ENCODE results near the gene TUNAR. TPM values are rescaled to one million over a fixed set of nuclear protein-coding genes. Genes with fewer than 3 reads are reported as not detected.

Gene TUNAR
- total RNA-seq, 1 donor from 2014 or later, result 4.6 TPM

GRCh38 chr14:95875831-95876760, 536 bp upstream of the TUNAR start:
- no peaks in the 10 kb centered on the region for H3K9me3 Mint-ChIP-seq (ENCODE audit: low read depth)
- TF ChIP-seq, protein P1, sequence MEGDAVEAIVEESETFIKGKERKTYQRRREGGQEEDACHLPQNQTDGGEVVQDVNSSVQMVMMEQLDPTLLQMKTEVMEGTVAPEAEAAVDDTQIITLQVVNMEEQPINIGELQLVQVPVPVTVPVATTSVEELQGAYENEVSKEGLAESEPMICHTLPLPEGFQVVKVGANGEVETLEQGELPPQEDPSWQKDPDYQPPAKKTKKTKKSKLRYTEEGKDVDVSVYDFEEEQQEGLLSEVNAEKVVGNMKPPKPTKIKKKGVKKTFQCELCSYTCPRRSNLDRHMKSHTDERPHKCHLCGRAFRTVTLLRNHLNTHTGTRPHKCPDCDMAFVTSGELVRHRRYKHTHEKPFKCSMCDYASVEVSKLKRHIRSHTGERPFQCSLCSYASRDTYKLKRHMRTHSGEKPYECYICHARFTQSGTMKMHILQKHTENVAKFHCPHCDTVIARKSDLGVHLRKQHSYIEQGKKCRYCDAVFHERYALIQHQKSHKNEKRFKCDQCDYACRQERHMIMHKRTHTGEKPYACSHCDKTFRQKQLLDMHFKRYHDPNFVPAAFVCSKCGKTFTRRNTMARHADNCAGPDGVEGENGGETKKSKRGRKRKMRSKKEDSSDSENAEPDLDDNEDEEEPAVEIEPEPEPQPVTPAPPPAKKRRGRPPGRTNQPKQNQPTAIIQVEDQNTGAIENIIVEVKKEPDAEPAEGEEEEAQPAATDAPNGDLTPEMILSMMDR (IDR thresholded peaks at IDR 0.05; ENCODE audit: unreplicated experiment), result peak; percentile 21
- H3K27me3 Mint-ChIP-seq, result peaks cover 51% of the 10 kb centered on the region
- peak; percentile 20 for DNase-seq (ENCODE audit: low spot score, unreplicated experiment)
- peaks cover 16% of the 10 kb centered on the region for H3K4me1 Mint-ChIP-seq (ENCODE audit: low read depth)
- H3K27ac Mint-ChIP-seq, result no peak overlapping the region
- H3K36me3 Mint-ChIP-seq (ENCODE audit: insufficient read depth), result no peaks in the 10 kb centered on the region
- H3K4me3 Mint-ChIP-seq (ENCODE audit: low read depth), result peak overlapping the region; percentile 74

- TF ChIP-seq, protein P1 (IDR thresholded peaks at IDR 0.05; ENCODE audit: unreplicated experiment), result no peak
- Mint-ChIP-seq H3K4me3 (ENCODE audit: low read depth) (peak overlapping the region; percentile 69), H3K27ac (peak overlapping the region; percentile 4), H3K4me1 (ENCODE audit: low read depth) (peaks cover 16% of the 10 kb centered on the region), H3K9me3 (ENCODE audit: low read depth) (no peaks in the 10 kb centered on the region), H3K27me3 (peaks cover 51% of the 10 kb centered on the region), H3K36me3 (ENCODE audit: insufficient read depth) (no peaks in the 10 kb centered on the region)
- DNase-seq (ENCODE audit: low spot score, unreplicated experiment), result no peak
Measured at GRCh38 chr14:95877633-95878032, 1.0 kb downstream of the TUNAR start.

DNA sequence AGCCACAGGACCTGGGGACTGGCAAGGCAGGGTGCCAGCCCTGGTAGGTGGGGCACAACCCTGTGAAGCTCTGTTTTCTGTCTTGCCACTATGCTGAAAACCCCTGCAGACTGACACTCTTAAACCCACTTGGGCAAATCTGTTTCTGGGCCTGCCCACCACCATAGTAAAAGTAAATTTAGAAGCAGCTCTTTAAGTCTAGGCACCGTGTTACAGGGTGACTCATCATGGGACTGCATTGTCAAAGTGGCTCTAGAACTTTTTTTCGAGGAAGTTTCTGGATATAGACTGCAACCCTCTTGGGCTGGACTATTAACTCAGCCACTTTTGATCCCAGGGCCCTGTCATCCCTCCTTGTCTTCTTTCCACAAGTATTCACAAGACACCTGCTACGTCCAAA, 7.7 kb downstream of the TUNAR start:
- no peaks in the 10 kb centered on the region for H3K36me3 Mint-ChIP-seq (ENCODE audit: insufficient read depth)
- no peak for DNase-seq (ENCODE audit: low spot score, unreplicated experiment)
- no peaks in the 10 kb centered on the region for H3K4me1 Mint-ChIP-seq (ENCODE audit: low read depth)

DNA sequence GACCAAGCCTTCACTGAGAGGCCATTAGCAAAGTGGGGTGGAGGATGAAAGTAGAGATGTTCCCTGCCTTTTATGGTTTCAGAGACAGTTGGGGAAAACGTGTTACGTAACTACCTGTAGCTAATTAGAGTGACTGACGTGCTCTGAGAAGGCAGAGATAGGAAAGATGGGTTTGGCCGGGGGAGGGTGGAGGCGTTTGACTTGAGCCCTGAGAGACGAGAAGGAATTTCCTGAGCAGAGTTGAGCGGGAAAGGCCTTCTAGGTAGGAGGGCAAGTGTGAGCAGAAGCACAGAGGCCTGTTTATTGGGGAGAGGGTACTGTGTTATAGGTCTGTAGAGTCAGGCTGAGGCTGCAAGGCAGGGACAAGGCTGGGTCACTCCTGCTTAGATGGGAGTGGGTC, 8.6 kb downstream of the TUNAR start:
- H3K9me3 Mint-ChIP-seq (ENCODE audit: low read depth), result no peaks in the 10 kb centered on the region
- H3K27ac Mint-ChIP-seq, result peak overlapping the region; percentile 23
- H3K27me3 Mint-ChIP-seq, result peaks cover 15% of the 10 kb centered on the region
- H3K36me3 Mint-ChIP-seq (ENCODE audit: insufficient read depth), result no peaks in the 10 kb centered on the region
- H3K4me1 Mint-ChIP-seq (ENCODE audit: low read depth), result no peaks in the 10 kb centered on the region
- DNase-seq (ENCODE audit: low spot score, unreplicated experiment), result no peak
- no peak overlapping the region for H3K4me3 Mint-ChIP-seq (ENCODE audit: low read depth)
- TF ChIP-seq, protein P1 (IDR thresholded peaks at IDR 0.05; ENCODE audit: unreplicated experiment), result no peak

More for the DNA sequence above, 7.7 kb downstream of the TUNAR start:
- TF ChIP-seq, protein P1 (IDR thresholded peaks at IDR 0.05; ENCODE audit: unreplicated experiment), result no peak
- Mint-ChIP-seq H3K4me3 (ENCODE audit: low read depth) (no peak overlapping the region), H3K9me3 (ENCODE audit: low read depth) (no peaks in the 10 kb centered on the region), H3K27ac (no peak overlapping the region), H3K27me3 (peaks cover 16% of the 10 kb centered on the region)

DNA sequence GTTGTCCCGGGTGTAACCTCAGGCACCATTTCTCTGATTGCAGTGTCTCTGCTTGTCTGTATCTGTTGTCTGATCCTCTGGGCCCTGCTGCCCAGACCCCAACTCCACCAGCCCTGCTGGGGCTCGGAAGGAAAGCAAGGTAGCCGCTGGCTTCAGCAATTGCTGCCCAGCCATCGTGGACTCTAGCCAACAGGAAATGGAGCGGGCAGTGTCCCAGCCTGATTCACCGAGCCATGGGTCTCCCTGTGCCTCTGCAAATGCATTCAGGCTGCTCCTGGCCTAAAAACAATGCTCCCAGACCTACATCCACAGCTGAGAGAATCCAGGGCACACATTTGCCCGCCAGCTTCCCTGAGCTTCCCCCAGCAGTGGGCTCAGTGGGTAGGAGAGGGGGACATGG, 9.2 kb downstream of the TUNAR start:
- Mint-ChIP-seq H3K4me3 (ENCODE audit: low read depth) (no peak overlapping the region), H3K36me3 (ENCODE audit: insufficient read depth) (no peaks in the 10 kb centered on the region), H3K27ac (no peak overlapping the region), H3K9me3 (ENCODE audit: low read depth) (no peaks in the 10 kb centered on the region), H3K4me1 (ENCODE audit: low read depth) (no peaks in the 10 kb centered on the region), H3K27me3 (peaks cover 11% of the 10 kb centered on the region)
- DNase-seq (ENCODE audit: low spot score, unreplicated experiment), result no peak
- TF ChIP-seq, protein P1 (IDR thresholded peaks at IDR 0.05; ENCODE audit: unreplicated experiment), result no peak

Data from progenitor cell of endocrine pancreas (in vitro differentiated cells).